Measurements from ENCODE around the gene MAPK10. TPM values are rescaled to one million over a fixed set of nuclear protein-coding genes. Genes with fewer than 3 reads are reported as not detected.

Gene MAPK10
- total and polyA plus RNA-seq, 2 of the 8 experiments (the other 6 are each of a cell fraction or from before 2014, with no cell fraction given): 2.5 to 3.1 TPM

- TF ChIP-seq CHD7 (IDR thresholded peaks at IDR 0.05; ENCODE audit: insufficient replicate concordance, low read length) (no peak), POU5F1 (IDR thresholded peaks at IDR 0.05; ENCODE audit: low read depth, low read length) (no peak), CTCF (IDR thresholded peaks at IDR 0.05; ENCODE audit: control extremely low read depth in 1 of 3, insufficient read depth in 1 of 3, low read depth in 1 of 3, low read length in 3 of 3) (no peak), NANOG (IDR thresholded peaks at IDR 0.05; ENCODE audit: insufficient read depth, low read depth, low read length, poor library complexity, severe bottlenecking) (no peak), CBX5 (IDR thresholded peaks at IDR 0.05; ENCODE audit: low read depth, low read length) (no peak), RAD21 (IDR thresholded peaks at IDR 0.05 in 1 of 2, conservative IDR thresholded peaks at IDR 0.05 in 1 of 2; ENCODE audit: low read depth in 2 of 2, low read length in 2 of 2) (no peak), USF2 (IDR thresholded peaks at IDR 0.05; ENCODE audit: low read length) (no peak)
These were observed 7.1 kb upstream of the MAPK10 start (continued) for GRCh38 chr4:86366920-86367319.
